Amniotic stem cell (primary cell): Measurements from ENCODE around the gene HAX1.
"Not testable (repeated sequence)": the region's sequence is repeated elsewhere in the genome, so short reads cannot be mapped to it uniquely, and the experiment has no call there.

ENCODE experiments used
- DNase-seq: peaks from one replicate; lab custom pipeline; 2025; lab: John Stamatoyannopoulos, UW

HAX1 gene

DNA sequence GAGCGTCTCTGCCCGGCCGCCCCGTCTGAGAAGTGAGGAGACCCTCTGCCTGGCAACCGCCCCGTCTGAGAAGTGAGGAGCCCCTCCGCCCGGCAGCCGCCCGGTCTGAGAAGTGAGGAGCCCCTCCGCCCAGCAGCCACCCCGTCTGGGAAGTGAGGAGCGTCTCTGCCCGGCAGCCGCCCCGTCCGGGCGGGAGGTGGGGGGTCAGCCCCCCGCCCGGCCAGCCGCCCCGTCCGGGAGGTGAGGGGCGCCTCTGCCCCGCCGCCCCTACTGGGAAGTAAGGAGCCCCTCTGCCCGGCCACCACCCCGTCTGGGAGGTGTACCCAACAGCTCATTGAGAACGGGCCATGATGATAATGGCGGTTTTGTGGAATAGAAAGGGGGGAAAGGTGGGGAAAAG lies 15.2 kb downstream of the HAX1 start:
- DNase-seq, result not testable (repeated sequence)

DNA sequence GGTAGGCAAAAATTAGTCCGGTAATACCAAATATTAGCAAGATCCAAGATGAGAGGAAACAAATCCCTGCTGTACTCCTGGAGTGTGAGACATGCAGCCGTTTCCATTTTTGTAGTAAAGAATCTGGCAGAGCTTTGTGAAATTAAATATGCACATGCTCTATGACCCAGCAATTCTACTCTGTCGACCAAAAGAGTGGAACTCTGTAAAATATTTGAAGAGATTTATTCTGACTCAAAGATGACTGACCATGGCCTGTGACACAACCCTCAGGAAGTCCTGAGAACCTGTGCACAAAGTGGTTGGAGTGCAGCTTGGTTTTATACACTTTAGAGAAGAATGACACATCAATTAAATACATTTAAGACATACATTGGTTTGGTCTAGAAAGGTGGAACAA lies 16.2 kb downstream of the HAX1 start:
- no peak for DNase-seq

DNA sequence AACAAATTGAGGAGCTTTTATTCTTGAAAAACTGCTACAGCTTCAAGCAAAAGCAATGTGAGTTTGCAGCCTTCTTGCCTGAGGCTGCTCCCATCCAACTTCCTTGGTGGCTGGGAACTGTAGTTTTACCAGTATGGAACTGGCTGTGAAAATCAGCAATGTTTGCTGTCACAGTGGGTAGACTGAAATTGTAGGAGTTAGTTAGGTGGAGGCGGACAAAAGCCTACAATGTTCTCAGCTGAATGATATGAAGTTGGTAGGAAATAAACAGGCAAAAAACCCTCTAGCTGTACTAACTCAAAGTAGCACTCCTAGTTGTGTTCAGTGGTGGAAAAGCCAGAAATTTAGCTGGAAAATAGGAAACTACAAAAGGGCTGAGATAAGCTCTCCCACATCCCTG lies 18.5 kb downstream of the HAX1 start:
- DNase-seq, result no peak

DNA sequence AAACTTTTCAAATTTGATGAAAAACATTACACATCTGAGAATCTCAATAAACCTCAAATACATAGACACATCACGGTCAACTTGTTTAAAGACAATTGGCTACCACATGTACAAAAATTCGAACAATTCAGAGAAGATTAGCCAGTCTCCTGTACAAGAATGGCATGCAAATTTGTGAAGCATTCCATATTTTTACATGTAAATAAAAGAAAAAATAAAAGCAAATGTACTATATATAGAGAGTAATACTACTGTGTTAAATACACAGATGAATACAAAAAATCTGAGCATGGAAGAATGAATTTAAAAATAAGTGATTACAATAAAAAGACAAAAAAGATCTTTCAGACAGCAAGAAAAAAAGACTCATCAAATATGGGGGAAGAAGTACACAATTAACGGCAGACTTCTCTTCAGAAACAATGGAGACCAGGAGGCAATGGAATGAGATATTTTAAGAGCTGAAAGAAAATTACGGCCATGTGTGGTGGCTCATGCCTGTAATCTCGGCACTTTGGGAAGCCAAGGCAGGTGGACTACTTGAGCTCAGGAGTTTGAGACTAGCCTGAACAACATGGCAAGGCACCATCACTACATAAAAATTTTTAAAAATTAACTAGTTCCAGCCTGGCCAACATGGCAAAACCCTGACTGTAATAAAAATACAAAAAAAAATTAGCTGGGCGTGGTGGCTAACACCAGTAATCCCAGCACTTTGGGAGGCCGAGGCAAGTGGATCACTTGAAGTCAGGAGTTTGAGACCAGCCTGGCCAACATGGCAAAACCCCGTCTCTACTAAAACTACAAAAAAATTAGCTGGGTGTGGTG lies 23.2 kb downstream of the HAX1 start:
- DNase-seq, result no peak

DNA sequence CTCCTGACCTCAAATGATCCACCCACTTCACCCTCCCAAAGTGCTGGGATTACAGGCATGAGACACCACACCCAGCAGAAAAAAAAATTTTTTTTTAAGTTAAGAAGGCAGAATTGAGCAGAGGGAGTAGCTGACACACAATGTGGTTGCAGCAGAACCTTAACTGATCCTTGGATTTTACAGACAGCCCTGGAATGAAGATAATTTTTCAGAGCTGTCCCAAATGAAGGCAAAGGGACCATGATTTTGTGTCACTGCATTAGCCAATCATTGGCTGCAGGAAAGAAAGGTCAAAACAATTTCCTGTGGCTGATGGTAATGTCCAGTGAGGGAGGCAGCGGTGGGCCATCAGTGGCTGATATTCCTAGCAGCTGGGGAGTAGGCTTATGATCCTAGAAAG lies 29.2 kb downstream of the HAX1 start:
- DNase-seq, result no peak

DNA sequence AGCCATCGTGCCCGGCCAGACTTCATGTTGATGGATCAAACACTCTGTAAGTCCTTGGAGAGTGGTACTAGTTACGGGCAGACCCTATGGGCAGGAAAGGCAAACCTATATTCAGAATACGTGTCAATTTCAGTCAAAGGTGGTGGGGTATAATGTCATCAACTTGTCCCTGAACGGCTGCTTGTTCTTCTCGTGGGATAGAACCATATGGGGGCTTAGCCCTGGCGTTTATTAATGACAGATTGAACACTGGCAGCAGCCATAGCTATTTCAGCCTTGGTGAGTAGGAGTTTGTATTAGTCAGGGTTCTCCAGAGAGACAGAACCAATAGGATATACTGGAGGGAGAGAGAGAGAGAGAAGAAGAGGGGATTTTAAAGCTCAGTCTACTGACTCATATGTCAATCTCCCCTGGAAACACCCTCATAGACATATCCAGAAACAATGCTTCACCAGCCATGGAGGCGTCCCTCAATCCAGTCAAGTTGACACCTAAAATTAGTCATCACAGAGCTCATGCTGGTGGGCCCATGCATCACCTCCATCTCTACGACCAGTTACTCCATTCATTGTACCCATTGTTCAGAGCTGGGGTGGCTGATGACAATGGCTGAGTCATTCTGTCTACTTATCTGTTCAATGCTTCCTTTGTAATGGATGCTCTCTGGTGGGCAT lies 32.4 kb downstream of the HAX1 start:
- no peak for DNase-seq

DNA sequence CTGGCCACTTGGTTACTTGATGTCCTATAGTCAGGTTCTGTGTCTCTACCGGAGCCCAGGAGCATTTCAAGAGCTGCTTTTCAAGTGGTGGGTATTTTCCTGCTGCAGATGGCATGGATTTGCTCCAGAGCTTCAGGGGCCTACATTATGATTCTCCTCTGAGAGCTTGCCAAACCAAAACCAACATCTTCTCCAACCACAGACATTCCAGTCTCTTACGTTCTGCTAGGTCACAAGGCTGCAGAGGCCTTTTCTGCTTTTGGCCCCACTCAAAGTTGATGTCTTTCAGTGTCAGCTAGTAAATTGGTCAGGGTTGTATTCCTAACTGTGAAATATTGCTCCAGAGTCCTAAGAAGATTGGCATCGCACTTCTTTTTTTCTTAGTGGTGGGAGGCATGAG lies 33.7 kb downstream of the HAX1 start:
- DNase-seq, result no peak

DNA sequence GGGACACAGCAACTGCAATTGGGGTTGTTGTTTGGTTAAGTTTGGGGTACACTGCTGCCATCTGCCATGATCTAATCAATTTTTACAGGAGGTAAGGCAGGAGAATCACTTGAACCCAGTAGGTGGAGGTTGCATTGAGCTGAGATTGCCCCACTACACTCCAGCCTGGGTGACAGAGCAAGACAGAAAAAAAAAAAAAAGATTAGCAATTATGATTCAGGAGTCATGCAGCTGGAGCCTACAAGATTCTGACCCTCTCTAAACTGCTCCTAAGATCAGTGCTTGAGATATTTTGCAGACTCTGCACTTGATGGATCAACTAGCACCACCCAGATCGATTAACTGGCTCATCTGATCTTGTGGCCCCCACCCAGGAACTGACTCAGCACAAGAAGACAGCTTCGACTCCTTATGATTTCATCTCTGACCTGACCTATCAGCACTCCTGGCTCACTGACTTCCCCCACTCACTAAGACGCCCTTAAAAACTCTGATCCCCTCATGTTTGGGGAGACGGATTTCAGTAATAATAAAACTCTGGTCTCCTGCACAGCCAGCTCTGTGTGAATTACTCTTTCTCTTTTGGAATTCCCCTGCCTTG lies 35.3 kb downstream of the HAX1 start:
- DNase-seq, result not testable (repeated sequence)

DNA sequence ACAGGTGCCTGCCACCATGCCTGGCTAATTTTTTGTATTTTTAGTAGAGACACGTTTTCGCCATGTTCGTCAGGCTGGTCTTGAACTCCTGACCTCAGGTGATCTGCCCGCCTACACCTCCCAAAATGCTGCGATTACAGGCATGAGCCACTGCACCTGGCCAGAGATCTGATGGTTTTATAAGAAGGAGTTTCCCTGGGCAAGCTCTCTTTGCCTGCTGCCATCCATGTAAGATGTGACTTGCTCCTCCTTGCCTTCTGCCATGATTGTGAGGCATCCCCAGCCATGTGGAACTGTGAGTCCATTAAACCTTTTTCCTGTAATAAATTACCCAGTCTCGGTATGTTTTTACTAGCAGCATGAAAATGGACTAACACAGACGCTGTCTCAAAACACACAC lies 36.7 kb downstream of the HAX1 start:
- DNase-seq, result not testable (repeated sequence)

DNA sequence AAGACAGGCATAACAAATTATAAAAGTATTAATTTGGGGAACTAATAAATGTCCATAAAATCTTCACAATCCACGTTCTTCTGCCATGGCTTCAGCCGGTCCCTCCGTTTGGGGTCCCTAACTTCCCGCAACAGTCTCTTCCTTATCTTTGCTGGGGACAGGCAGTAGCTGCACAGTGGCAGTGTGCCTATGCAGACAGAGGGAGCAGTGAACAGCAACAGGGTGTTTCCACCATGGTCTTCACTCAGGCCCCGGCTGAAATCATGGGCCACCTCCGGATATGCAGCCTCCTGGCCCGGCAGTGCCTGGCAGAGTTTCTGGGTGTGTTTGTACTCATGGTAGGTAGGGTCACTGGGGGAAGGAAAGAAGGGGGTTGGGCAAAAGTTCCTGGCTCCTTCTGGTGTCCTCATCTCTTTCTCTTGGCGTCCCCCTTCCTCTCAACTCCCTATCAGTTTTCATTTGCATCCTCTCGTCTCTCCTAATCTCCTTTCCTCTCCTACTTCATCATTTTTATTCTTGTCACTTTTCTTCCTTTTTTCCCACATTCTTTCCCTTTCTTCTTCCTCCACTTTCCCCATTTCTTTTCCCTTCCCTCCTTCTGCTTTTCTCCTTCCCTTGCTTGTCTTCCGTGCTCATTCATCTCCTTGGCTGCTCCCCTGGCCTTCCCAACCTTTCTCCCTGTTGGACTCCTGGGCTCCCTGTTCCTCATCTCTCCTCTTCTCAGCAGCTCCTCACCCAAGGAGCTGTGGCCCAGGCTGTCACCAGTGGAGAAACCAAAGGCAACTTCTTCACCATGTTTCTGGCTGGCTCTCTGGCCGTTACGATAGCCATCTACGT lies 40.0 kb downstream of the HAX1 start:
- not testable (repeated sequence) for DNase-seq

DNA sequence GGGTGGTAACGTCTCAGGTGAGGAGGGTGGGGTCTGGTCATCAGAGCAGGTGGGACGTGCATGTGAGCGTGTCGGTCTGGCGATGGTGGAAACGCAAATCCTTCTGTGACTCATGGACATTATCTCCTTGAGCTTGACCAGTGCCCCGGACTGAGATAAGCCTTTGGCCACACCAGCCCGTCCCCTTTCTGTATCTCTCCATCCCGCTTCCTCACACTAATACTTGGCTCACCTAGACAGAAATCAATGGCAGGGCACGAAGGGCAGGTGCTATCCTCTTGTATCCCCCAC lies 40.6 kb downstream of the HAX1 start:
- DNase-seq, result no peak

DNA sequence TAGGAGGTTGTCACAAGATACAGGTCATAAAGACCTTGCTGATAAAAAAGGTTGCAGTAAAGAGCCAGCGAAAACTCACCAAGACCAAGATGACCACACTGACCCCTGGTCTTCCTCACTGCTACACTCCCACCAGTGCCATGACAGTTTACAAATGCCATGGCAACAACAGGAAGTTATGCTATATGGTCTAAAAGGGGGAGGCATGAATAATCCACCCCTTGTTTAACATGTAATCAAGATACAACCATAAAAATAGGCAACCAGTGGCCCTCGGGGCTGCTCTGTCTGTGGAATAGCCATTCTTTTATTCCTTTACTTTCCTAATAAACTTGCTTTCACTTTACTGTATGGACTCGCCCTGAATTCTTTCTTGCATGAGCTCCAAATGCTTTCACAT lies 41.8 kb downstream of the HAX1 start:
- DNase-seq, result not testable (repeated sequence)

DNA sequence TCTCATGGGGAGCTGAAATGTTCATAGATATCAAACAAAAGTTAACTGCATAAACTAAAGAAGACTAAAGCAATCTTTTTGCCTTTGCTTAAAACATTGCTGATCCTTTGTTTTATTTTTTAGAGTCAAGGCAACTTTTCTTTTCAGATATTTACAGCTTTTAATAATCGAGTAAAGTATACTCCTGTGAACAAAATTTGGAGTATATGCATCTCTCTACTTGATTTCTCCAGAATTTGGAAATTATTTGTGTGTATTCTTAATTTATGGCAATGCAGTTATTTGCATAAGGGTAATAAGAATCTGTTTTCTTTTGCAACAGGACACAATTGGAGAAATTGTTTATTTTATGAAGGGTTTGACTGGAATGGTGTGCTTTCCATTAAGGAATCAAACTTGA lies 44.3 kb downstream of the HAX1 start:
- DNase-seq, result no peak

DNA sequence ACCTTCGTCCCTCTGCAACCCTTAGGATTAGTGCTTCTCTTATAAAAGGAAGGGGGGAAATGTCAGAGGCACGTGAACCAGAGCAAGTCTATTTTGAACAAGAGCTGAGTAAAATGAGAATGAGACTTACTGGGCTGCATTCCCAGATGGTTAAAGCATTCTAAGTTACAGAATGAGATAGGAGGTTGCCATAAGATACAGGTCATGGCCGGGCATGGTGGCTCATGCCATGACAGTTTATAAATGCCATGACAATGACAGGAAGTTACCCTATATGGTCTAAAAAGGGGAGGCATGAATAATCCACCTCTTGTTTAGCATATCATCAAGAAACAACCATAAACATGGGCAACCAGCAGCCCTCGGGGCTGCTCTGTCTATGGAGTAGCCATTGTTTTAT lies 46.0 kb downstream of the HAX1 start:
- DNase-seq, result no peak

DNA sequence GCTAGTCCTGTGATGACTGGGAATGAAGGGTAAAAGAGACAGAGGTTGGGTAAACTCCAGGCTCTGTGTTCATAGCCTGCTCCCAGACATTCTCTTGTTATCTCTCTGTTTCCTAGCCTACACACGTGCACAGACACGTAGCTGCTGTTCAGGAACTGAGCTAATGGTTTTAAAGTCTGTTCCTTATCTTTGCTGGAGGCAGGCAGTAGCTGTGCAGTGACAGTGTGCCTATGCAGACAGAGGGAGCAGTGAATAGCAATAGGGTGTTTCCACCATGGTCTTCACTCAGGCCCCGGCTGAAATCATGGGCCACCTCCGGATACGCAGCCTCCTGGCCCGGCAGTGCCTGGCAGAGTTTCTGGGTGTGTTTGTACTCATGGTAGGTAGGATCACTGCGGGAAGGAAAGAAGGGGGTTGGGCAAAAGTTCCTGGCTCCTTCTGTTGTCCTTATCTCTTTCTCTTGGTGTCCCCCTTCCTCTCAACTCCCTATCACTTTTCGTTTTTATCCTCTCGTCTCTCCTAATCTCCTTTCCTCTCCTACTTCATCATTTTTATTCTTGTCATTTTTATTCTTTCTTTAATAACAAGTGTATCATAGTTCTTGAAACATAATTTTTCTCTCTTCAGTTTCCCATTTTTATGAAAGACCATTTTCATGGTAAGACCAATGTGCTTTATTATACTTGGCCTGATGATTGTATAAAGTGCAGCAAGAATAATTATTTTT lies 48.6 kb downstream of the HAX1 start, which contains the start of gene AQP10:
TSS of gene AQP10 (plus strand) at position 212 of the 727 bp plus-strand sequence. CDS start at position 275, 63 bp downstream.
- no peak for DNase-seq

DNA sequence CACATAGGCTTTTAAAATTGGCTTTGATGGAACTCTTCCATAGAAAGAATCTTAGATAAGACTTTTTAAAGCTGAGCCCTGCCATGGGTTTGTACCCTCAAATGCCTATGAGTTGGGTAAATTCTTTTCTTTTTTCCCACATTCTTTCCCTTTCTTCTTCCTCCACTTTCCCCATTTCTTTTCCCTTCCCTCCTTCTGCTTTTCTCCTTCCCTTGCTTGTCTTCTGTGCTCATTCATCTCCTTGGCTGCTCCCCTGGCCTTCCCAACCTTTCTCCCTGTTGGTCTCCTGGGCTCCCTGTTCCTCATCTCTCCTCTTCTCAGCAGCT lies 49.1 kb downstream of the HAX1 start:
- not testable (repeated sequence) for DNase-seq

DNA sequence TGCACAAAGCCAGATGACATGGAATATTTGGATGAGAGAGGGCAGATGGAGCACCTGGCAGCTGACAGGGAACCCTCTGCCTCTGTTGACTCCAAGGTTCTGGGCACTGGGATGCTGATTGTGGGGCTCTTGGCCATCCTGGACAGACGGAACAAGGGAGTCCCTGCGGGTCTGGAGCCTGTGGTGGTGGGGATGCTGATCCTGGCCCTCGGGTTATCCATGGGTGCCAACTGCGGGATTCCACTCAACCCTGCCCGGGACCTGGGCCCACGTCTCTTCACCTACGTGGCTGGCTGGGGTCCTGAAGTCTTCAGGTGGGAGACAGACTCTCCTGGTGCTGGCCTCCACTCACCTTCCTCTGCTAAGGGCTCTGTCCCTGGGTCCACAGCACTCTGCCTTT lies 51.1 kb downstream of the HAX1 start:
- no peak for DNase-seq

DNA sequence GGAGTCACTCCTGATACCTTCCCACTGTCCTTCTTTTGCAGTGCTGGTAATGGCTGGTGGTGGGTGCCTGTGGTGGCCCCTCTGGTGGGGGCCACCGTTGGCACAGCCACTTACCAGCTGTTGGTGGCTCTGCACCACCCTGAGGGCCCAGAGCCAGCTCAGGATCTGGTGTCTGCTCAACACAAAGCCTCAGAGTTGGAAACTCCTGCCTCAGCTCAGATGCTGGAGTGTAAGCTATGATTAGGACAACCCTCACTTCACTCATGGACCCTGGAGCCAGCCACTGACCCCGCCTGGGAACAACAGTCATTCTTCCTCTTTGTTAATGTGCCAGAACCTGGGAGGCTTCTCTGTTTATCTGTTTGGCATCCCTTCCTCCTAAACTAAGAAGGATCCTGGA lies 51.8 kb downstream of the HAX1 start:
- DNase-seq, result no peak

DNA sequence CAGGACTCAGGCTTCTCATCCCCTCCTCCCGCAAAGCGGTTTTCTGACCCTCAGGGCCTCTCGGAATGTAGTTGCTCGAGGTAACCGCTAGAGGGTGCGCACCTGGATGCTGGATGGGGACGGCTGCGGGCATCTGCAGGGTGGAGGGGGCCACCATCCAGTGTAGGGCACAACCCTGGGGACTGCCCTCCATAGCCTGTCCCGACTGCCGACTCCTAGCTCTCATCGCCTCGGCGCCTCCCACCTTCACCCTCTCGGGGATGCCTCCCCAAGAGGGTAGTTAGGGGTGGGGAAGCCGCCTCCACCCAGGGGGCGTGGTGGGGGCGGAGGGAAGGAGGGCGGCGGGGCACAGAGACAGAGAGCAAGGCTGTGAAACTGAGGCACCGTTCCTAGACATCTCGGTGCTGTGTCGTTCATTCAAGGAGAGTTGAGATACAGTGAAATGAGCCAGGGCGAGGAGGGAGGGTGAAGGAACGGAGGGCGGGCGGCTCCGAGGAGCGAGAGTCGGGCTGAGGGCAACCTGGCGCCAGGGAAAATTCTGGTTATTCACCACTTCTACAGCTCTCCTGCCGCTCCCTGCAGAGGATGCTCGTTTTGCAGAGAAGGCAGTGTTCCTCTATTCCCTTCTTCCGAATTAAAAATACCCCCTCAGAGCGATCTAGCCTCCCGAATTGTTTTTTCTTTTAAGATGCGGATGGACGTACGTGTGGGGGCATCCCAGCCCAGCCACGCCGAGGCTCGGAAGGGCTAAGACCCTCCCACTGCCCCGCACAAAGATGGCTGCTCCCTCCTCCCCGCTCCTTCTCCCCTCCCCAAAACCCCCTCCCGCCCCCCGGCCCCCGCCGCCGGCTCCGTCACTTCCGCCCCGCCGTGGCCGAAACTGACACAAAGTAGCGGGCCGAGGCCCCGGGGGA lies 52.5 kb downstream of the HAX1 start, which contains the start of gene ATP8B2:
TSS of gene ATP8B2 (plus strand) at position 857 of the 914 bp plus-strand sequence. CDS start 2,617 bp downstream, outside the sequence.
- DNase-seq, result peak; percentile 50
